GM21526 (cell line): ENCODE results near the gene EEF1G.
"Not testable (repeated sequence)": the region's sequence is repeated elsewhere in the genome, so short reads cannot be mapped to it uniquely, and the experiment has no call there.

Experiments used
- ATAC-seq: cut with Tn5 transposase; IDR thresholded peaks from one replicate; pipeline ENCODE4 v1.9.1; 2021; ENCODE audit warnings: moderate library complexity; ENCODE audit not compliant: unreplicated experiment, low FRiP score

EEF1G gene

DNA sequence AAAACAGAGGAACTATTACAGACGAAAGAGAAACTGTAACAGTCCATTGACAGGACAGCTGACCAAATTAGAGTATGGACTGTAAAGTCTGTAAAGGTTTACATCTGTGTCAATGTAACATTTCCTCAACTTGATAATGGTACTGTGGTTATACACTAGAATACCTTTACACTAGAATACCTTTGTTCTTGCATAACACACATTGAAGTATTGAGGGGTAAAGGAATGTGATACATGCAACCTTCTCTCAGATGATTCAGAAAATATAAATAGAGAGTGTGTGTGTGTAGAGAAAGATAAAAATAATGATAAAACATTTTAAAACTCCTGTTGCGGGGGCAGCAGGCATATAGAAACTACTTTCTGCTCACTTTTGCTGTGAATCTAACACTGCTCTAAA, 5.6 kb upstream of the EEF1G start:
- ATAC-seq, result no peak

DNA sequence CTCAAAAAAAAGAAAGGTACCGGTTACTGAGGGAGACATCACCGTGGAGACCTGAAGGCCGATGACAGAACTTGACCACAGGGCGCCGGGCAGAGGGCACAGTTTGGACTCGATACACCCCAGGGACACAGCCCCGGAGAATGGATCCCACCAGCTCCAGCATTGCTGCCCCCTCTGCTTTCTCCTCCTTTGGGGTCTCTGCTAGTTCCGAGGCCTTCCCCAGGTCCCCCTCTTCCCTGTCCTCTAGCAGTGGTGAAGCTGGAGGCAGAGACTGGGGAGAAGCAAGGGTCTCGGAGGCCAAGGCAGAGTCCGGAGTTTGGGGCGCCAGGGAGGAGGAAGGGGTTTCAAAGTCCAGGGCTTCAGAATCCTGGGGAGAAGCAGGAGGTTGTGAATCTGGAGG, 4.8 kb upstream of the EEF1G start:
- no peak for ATAC-seq

DNA sequence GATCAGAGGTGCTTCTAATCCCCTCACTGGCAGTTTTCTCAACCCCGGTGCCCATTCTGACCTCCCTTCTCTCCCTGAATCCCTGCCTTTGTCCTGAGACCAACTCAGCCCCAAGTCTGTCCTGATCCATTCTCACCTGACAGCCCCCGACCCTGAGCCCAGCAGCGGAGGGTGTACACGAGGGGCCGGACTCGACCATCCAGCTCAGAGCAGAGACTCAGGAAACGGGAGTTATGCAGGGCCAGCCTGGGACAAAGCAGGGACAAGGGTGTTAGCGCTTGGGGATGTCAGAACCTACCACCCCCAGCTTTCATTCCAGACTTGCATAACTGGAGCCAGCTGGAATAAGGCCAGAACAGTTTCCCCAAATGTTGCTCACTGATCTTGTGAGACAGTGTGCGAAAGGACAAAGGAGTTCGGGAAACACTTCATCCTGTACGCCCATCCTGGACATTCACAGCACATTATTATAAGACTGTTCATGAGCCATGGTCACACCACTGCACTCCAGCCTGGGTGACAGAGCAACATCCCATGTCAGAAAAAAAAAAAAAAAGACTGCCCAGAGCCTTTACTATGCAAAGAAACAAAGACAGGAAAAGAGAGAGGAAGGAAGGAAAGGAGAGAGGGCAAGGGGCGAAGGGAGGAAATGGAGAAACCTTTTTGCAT, 3.5 kb upstream of the EEF1G start:
- ATAC-seq, result no peak

DNA sequence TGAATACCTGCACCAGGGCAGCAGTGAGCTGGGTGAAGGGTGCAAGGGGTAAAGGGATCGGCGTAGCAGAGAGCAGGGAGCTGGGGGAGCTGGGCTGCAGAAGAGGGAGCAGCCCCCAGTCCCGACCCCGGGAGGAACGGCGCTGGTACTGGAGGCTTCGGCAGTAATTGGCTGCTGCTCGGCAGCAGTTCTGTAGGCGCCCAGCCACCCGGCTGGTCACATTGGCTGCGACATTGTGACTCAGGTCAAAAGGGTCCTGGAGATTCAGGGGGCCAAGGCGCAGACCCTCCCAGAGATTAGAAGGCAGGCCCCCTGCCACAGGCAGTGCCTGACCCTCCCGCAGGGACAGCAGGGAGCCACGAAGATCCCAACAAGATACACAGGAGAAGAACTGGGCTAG, 2.1 kb upstream of the EEF1G start:
- ATAC-seq, result no peak

DNA sequence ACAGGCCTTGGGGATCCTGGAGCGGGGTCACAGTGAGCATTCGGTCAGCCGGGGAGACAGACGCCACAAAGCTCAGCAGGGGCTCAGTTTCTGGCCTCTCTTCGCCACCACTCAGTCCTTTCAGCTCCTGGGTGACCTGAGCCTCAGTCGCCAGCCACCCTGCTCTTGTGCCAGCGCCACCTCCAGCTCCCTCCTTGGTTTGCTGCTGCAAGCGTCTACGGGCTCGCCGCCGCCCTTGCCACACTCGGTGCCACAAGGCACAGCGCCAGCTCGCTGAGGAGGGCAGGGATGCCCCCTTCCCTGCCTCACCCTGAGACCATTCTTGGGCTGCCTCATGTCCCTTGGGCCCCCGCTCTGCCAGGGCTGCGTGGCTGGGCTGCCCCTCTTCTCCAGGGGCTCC, 1.5 kb upstream of the EEF1G start:
- ATAC-seq, result no peak

DNA sequence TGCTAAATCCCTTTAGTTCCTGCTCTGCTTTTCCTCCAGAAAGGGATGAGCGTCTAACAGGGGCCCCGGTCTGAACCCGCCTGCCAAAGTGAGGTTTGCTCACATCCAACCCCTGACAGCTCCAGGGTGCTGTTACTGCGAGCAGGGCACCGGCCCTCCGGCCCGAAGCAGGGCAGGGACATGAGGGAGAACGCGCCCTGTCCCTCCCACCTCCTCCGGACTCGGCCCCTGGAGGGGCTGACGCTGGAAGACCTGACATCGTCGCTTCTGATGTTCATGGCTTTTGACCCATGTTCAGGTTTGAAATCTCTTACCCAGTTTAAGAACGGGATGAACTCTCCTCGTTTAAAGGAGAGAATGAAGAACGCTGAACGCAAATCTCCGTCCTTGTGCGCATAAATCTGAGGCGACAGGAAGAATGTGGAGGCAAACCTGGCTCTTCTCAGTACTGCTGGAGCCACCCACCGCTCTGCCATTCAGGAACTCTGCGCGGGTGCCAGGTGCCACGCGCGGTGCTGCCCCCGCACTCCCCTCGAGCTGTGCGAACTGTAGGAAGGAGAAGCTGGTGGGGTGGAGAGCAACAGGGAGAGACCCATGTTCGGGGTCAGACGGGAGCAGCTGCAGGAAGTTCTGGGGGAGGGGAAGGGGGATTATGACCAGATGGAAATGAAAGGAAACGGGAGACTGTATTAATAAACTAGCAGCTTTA, 826 bp upstream of the EEF1G start:
- ATAC-seq, result no peak

DNA sequence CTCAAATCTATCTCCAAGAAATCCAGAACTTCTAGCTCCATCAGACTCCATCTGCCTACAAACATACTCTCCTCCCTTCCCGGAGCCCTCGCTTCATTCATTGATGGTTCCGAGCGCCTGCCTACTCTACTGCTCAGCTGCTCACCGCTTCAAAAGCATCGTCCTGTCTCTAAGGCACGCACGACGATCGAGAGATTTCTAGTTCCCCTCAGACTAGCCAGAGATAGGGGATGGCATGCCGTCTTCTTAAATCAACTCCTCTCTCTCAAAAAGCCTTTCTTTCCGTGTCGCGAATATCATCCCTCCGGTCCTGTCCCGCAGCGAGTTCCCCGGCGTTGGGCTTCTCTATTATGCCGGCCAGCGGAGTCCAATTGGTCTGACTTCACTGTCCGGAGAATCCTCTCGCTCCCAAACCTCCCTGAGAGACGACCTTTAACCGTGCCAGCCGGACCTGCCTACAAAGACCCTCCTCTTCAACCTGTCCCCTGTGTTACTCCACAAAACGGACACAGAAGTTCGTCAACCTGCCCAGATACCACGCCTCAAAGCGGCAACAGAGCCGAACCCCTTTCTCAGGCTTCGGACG, 592 bp downstream of the EEF1G start:
- no peak for ATAC-seq

DNA sequence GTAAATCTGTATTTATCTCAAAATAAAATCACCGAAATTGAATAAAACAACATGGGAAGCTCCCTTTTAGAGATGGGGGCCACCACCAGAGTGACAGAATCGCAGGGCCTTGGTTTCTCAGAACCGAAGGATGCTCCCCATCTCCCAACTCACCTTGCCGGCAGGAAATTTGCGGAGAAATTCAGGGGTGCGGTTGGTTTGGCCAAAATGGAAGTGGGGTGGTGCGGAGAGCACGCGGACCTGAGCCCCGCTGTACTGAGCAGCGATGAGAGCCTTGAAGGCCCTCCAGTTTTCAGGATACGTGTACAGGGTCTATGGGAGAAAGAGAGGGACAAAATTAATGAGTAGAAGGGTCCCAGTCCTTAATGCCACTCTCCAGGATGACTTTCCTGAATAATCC, 1.3 kb downstream of the EEF1G start:
- no peak for ATAC-seq

DNA sequence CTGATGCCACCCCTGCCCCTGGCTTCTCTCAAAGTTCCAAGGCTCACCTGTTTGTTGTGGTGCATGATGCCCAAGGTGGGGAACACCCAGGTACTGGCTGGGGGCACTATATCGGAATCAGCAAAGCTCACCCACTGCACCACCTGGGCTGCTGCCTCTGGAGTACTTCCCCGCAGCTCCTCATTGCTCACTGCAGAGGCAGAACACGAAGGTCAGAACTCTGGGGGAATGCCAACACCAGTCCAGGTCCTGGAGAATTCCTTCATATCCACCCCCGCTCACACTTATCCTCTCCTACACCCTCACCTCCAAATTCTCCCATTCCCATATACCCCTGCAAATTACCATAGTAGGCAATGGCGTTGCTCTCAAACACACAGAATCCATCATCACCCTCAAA, 2.2 kb downstream of the EEF1G start:
- ATAC-seq, result not testable (repeated sequence)

DNA sequence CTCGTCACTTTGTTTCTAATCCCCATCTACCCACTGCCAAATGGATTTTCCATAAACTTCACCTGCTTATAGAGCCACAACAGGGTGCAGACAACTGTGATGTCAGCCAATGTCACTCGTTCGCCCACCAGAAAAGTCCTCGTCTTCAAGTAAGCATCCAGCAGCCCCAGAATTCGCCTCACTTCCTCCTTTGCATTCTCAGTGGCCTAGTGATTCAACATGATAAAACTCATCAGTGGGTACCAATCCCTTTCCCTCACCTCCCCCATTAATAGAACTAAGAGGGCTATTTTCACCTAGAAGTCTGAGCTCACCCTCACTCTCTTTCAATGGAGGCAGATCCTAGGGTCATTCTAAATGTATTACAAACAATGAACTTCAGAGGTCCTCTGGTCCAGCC, 2.8 kb downstream of the EEF1G start:
- not testable (repeated sequence) for ATAC-seq

DNA sequence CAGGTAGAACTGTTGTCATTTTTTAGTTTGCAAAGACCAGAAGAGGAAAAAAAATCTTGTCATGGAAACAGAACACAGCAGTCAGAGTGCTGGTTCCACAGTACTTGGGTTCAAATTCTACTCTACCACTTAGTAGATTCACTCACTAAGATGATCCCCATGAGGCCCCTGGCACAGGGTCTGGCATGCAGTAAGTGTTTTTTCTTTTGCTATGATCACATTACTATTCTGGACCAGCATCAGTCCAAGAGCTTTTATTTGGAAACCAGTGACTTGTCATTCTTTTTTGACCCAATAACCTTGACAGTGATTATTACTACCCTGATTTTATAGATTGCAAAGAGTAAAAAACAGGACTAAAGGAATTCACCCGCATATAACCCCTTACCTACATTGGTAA, 4.1 kb downstream of the EEF1G start:
- no peak for ATAC-seq

DNA sequence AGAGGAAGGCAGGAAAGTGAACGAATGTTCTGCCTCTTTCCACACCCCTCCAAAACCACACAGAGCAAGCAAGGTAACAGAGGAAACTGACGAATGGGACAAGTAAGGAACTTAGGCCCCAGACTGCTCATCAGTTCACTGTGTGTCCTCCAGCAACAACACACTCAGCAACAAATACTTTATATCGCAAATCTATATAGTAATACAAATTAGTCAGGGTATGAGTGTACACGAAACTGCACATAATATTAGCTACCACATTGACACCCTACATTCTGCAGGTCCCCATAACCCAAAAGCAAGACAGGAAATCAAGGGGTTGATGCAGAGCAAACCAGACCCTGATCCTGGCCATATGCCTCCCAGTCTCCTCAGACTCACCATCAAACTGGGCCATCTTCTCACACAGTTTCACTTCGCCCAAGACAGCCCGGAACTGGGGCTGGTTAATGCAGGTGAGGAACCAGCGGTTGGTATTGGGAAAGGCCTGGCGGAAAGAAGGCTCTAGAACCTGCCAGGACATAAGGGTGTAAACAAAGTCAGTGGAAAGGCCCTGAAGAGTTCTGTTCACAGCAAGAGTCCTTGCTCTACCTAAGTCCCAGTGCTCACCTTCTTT, 6.6 kb downstream of the EEF1G start:
- no peak for ATAC-seq

DNA sequence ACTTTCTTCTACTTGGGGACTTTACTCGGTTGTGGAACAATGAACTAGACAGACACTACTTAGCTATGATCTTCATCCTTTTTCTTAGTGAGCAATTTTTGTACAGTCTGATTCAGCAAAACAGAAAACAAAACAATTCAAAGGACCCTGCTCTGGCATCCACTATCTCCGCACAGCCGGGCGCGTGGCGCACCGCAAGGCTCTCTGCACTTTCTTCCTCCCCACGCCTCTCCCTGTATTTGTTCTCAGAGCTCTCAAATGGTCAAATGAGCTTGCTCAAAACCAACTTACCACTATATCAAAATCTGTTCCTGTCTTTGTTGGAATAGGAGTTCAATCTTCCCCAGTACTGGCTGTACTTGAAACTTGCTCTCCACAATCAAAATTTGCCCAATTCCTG, 7.4 kb downstream of the EEF1G start:
- no peak for ATAC-seq

DNA sequence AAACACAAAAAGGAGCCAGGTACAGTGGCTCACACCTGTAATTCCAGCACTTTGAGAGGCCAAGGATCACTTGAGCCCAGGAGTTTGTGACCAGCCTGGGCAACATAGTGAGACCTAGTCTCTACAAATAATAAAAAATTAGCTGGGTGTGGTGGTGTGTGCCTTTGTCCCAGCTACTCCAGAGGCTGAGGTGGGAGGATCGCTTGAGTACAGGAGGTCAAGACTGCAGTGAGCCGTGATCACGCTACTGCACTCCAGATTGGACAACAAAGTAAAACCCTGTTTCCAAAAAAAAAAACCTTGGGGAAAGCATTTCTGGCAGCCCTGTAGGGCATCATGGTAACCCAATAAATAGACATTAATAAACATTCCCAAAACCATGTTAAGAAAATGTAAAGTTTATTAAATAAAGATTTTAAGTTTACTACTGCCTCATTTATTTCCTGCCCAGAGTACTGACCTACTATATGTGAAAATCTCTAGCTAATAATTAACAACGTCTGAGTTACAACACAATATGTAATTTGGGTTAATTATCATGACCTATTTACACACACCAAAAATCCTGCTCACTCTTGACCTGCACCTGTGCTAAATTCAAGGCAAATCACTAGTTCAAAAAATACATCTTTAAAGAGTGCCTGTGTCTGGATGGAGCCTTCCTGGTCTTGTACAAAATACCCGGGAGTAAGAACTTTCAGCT, 8.4 kb downstream of the EEF1G start:
- ATAC-seq, result no peak

DNA sequence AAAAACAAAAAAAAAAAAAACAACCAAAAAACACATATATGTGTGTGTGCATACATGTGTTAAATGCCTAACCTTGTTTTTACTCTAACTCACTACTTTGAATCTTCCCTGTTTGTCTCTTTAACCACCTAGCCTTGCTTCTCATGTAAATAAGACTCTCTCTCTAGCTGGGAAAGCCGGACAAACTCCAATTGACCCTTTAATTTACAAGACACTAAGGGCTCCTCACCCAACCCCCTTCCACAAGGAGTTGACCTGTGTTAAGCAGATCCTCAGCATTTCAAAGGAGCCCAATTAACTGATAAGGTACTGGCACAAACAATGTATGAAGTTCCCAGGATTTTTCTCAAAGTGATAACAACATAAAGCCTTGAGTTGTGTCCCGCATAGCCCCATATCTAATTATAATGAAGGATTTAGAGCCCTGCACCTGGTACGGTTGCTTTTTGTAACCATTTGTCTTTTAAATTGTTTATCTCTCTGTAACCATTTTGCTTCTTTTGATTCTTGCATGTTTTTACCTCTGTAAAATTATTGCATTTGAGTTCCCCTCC, 11.9 kb downstream of the EEF1G start:
- not testable (repeated sequence) for ATAC-seq

DNA sequence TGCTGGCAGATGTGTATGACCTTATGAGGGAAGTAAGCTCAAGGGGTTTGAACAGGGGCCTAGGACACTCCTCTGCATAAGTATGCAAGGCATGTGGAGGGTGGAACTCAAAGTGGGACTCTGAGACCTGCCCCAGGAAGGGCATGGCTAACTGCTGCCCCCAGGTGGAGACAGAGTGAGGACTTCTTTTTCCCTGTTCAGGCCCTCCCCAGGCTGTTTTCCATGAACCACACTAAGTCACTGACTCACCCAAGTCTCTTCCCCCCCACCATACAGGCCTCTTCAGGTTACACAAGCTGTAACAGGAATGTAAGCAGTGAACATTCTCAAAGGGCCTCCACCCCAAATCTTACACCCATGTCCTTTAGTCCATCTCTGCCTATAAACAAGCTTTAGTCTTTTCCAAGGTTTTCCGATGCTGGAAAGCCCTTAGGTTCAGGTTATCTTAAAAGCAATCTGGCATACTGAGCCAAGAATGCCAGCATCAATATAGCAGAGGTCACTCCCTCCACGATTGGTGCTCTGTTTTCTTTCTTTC, 13.1 kb downstream of the EEF1G start:
- ATAC-seq, result no peak

DNA sequence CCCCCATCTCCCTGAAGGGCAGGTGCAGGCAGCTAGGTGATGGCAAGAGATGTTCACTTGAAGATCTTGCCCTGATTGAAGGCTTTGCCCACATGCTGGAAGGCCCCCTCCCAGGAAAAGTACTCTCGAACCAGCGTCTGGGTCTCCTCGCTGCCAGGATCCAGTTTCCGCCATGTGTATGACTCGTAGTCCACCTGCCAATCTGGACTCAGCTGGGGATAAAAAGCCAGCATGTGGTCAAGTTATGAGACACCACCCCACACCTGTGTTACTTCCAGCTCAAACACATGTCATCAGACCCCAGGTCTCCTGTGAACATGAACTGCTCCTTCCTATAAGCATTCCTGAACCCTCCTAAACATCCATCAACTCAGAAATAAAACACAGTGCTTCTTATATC, 14.1 kb downstream of the EEF1G start:
- not testable (repeated sequence) for ATAC-seq

DNA sequence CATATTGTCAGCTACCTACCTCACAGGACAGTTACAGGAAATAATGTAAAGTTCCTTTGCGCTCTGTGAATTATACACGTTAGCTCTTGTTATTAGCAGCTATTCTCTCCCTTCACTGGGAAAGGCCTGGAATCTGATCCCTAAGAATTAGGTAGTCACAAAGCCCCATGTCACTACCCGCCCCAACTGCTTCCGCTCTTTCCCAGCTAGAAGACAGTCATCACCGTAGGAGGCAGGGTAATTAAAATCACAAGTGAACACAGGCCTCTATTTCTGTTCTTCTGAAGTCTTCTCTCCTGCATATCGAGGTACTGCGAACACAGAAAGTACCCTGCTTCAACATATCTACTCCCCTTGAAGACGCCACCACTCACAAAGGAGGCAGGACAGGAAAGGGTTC, 14.5 kb downstream of the EEF1G start:
- ATAC-seq, result no peak

DNA sequence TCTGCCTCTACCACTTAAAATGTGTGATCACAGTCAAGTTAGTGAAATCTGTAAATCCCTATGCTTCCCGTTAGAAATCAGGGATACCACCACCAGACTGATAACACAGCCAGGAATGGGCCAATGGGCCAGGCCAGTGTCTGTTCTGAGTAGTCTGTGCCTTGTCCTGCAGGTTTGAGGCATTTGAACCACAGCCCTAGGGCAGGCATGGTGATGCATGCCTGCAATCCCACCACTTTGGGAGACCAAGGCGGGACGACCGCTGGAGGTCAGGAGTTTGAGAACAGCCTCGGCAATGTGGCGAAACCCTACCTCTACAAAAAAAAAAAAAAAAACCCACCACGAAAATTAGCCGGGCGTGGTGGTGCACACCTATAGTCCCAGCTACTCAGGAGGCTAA, 15.0 kb downstream of the EEF1G start:
- no peak for ATAC-seq

DNA sequence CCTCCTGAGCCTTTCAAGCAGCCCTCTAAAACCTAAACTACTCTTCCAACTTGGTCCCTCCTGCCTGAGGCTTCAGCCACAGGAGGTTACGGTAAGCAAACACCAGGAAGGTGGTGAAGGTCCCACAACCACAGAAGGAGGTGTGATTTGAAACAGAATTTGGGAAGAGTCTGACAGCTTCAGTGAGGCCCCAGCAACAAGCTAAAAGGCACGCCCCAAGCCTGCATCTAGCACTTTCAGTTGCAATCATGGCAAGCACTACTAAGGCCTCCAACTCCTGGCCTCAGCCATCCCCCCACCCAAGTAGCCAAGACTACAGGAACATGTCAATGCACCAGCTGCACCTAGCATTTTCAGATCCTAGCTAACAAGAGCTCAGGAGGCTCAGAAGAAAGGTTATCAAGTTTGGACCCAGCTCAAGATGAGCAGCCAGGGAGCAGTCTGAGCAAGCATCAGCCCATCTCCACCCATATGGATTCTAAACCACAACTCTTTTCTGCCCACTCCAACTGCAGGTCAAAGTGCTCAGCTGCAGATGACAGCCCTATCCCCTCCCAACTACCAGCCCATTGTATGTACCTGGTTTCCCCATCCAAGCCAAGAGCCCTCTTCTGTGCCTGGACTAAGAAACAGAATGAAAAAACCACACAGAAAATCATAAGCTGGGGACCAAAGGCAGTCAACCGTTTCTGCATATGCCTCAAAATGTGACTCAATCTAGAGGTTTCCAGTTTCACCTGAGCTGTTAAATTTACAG, 16.6 kb downstream of the EEF1G start:
- no peak for ATAC-seq
